Chondrocyte (in vitro differentiated cells): ENCODE measurements around the gene PSMA7. TPM values are rescaled to one million over a fixed set of nuclear protein-coding genes. Genes with fewer than 3 reads are reported as not detected.

Experiments used
- DNase-seq: peaks from one replicate; pipeline ENCODE4 v3.0.0; 2021; ENCODE audit warnings: mixed read lengths, low spot score
- H3K27ac Mint-ChIP-seq: one replicate; pipeline ENCODE4 v1.8.0; 2021; ENCODE audit warnings: mild to moderate bottlenecking, moderate library complexity, mixed read lengths; ENCODE audit not compliant: unreplicated experiment
- H3K27me3 Mint-ChIP-seq: 2 replicates; pipeline ENCODE4 v1.8.0; 2021; ENCODE audit warnings: low read depth, mixed read lengths
- H3K36me3 Mint-ChIP-seq: 2 replicates; pipeline ENCODE4 v1.8.0; 2021; ENCODE audit warnings: low read depth, mixed read lengths
- H3K4me1 Mint-ChIP-seq: 2 replicates; pipeline ENCODE4 v1.8.0; 2021; ENCODE audit warnings: low read depth, mild to moderate bottlenecking, mixed read lengths
- H3K4me3 Mint-ChIP-seq: one replicate; pipeline ENCODE4 v1.8.0; 2021; ENCODE audit warnings: mild to moderate bottlenecking, moderate library complexity, mixed read lengths; ENCODE audit not compliant: unreplicated experiment
- H3K9me3 Mint-ChIP-seq: 2 replicates; pipeline ENCODE4 v1.8.0; 2021; ENCODE audit warnings: low read depth, mixed read lengths
- total RNA-seq: library from RNA; stranded (reverse); gene quantifications from 3 replicates; pipeline ENCODE4 v1.2.1, GENCODE V29; 2021
- TF ChIP-seq, protein P1 (sequence below): fragments of 200-600 bp; sonication (generic); IDR thresholded peaks from 2 replicates; pipeline ENCODE4 v1.5.0; 2021; ENCODE audit warnings: antibody characterized with exemption, mild to moderate bottlenecking, moderate library complexity

Gene PSMA7
- total RNA-seq, 1 donor from 2014 or later = 226 TPM

- peaks cover 8% of the 10 kb centered on the region for H3K36me3 Mint-ChIP-seq
- H3K9me3 Mint-ChIP-seq = no peaks in the 10 kb centered on the region
- no peak for DNase-seq
- H3K27ac Mint-ChIP-seq = no peak overlapping the region
- peaks cover 13% of the 10 kb centered on the region for H3K4me1 Mint-ChIP-seq
- no peak overlapping the region for H3K4me3 Mint-ChIP-seq
- H3K27me3 Mint-ChIP-seq = no peaks in the 10 kb centered on the region
- TF ChIP-seq, protein P1, sequence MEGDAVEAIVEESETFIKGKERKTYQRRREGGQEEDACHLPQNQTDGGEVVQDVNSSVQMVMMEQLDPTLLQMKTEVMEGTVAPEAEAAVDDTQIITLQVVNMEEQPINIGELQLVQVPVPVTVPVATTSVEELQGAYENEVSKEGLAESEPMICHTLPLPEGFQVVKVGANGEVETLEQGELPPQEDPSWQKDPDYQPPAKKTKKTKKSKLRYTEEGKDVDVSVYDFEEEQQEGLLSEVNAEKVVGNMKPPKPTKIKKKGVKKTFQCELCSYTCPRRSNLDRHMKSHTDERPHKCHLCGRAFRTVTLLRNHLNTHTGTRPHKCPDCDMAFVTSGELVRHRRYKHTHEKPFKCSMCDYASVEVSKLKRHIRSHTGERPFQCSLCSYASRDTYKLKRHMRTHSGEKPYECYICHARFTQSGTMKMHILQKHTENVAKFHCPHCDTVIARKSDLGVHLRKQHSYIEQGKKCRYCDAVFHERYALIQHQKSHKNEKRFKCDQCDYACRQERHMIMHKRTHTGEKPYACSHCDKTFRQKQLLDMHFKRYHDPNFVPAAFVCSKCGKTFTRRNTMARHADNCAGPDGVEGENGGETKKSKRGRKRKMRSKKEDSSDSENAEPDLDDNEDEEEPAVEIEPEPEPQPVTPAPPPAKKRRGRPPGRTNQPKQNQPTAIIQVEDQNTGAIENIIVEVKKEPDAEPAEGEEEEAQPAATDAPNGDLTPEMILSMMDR = no peak
These were observed 17.7 kb upstream of the PSMA7 start for GRCh38 chr20:62160876-62161275.

GRCh38 chr20:62160253-62160652 is 17.1 kb upstream of the PSMA7 start:
- H3K36me3 Mint-ChIP-seq = peaks cover 6% of the 10 kb centered on the region
- DNase-seq = no peak
- no peak overlapping the region for H3K27ac Mint-ChIP-seq
- no peak overlapping the region for H3K4me3 Mint-ChIP-seq
- peaks cover 20% of the 10 kb centered on the region for H3K4me1 Mint-ChIP-seq
- no peaks in the 10 kb centered on the region for H3K27me3 Mint-ChIP-seq
- no peaks in the 10 kb centered on the region for H3K9me3 Mint-ChIP-seq
- TF ChIP-seq, protein P1 = no peak

- H3K4me1 Mint-ChIP-seq = peaks cover 23% of the 10 kb centered on the region
- no peaks in the 10 kb centered on the region for H3K9me3 Mint-ChIP-seq
- peaks cover 5% of the 10 kb centered on the region for H3K36me3 Mint-ChIP-seq
- TF ChIP-seq, protein P1 = no peak
- no peaks in the 10 kb centered on the region for H3K27me3 Mint-ChIP-seq
- no peak overlapping the region for H3K4me3 Mint-ChIP-seq
- no peak overlapping the region for H3K27ac Mint-ChIP-seq
- no peak for DNase-seq
These were observed 16.6 kb upstream of the PSMA7 start for GRCh38 chr20:62159839-62160238.

GRCh38 chr20:62159052-62159451 is 15.9 kb upstream of the PSMA7 start:
- no peak overlapping the region for H3K27ac Mint-ChIP-seq

DNA sequence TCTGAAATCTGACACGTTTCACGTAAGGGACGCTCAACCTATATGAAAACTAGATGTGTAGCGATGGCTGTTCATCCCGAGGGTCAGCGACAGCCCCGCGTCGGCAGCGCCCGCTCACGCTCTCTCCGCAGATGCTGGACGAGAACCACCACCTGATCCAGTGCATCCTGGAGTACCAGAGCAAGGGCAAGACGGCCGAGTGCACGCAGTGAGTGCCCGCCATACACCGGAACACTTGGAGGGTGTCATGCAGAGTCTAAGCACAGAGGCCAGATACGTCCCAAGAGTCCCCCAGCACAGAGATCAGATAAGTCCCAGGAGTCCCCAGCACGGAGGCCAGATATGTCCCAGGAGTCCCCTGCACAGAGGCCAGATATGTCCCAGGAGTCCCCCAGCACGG is 15.3 kb upstream of the PSMA7 start:
- Mint-ChIP-seq H3K4me3 (no peak overlapping the region), H3K36me3 (peaks cover 6% of the 10 kb centered on the region)

More at GRCh38 chr20:62159052-62159451, 15.9 kb upstream of the PSMA7 start:
- no peak for DNase-seq
- H3K4me3 Mint-ChIP-seq = no peak overlapping the region
- no peaks in the 10 kb centered on the region for H3K9me3 Mint-ChIP-seq
- peaks cover 5% of the 10 kb centered on the region for H3K36me3 Mint-ChIP-seq
- TF ChIP-seq, protein P1 = no peak
- peaks cover 26% of the 10 kb centered on the region for H3K4me1 Mint-ChIP-seq
- no peaks in the 10 kb centered on the region for H3K27me3 Mint-ChIP-seq

More for the DNA sequence above, 15.3 kb upstream of the PSMA7 start:
- peaks cover 26% of the 10 kb centered on the region for H3K4me1 Mint-ChIP-seq
- TF ChIP-seq, protein P1 = no peak
- DNase-seq = no peak
- no peak overlapping the region for H3K27ac Mint-ChIP-seq
- H3K27me3 Mint-ChIP-seq = no peaks in the 10 kb centered on the region
- no peaks in the 10 kb centered on the region for H3K9me3 Mint-ChIP-seq
